ENCODE results near the gene MBD1.

DNA sequence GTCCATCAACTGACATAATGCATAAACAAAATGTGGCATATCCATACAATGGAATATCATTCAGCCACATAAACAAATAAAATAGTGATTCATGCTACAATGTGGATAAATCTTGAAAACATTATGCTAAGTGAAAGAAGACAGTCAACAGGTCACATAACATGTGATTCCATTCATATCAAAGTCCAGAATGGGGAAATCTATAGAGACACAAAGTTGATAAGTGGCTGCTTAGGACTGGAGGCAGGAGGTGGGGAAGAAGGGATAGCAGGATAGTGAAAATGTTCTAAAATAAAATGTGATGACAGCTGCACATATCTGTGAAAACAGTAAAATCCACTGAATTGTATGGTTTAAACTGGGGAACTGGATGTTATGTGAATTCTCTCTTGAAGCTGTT, 33.8 kb downstream of the MBD1 start:
- TF ChIP-seq, protein P1, sequence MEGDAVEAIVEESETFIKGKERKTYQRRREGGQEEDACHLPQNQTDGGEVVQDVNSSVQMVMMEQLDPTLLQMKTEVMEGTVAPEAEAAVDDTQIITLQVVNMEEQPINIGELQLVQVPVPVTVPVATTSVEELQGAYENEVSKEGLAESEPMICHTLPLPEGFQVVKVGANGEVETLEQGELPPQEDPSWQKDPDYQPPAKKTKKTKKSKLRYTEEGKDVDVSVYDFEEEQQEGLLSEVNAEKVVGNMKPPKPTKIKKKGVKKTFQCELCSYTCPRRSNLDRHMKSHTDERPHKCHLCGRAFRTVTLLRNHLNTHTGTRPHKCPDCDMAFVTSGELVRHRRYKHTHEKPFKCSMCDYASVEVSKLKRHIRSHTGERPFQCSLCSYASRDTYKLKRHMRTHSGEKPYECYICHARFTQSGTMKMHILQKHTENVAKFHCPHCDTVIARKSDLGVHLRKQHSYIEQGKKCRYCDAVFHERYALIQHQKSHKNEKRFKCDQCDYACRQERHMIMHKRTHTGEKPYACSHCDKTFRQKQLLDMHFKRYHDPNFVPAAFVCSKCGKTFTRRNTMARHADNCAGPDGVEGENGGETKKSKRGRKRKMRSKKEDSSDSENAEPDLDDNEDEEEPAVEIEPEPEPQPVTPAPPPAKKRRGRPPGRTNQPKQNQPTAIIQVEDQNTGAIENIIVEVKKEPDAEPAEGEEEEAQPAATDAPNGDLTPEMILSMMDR (IDR thresholded peaks at IDR 0.05) = no peak
- no peak for TF ChIP-seq POLR2A (IDR thresholded peaks at IDR 0.05)

All from lower leg skin (tissue), 3 donors.